Glutamatergic neuron (in vitro differentiated cells): ENCODE data around the gene LRRTM2. TPM values are rescaled to one million over a fixed set of nuclear protein-coding genes. Genes with fewer than 3 reads are reported as not detected.

Experiments
- DNase-seq: peaks from one replicate; pipeline ENCODE4 v3.0.0; 2022
- H3K27ac Mint-ChIP-seq: one replicate; pipeline ENCODE4 v1.8.0; 2020; ENCODE audit warnings: mild to moderate bottlenecking, mixed read lengths, inconsistent platforms; ENCODE audit not compliant: unreplicated experiment
- H3K27me3 Mint-ChIP-seq: one replicate; pipeline ENCODE4 v1.8.0; 2020; ENCODE audit warnings: mild to moderate bottlenecking, moderate library complexity, mixed read lengths, inconsistent platforms; ENCODE audit not compliant: unreplicated experiment
- H3K36me3 Mint-ChIP-seq: one replicate; pipeline ENCODE4 v1.8.0; 2020; ENCODE audit warnings: mild to moderate bottlenecking, mixed read lengths, inconsistent platforms; ENCODE audit not compliant: unreplicated experiment
- H3K4me1 Mint-ChIP-seq: one replicate; pipeline ENCODE4 v1.8.0; 2020; ENCODE audit warnings: mild to moderate bottlenecking, low read depth, mixed read lengths, inconsistent platforms; ENCODE audit not compliant: unreplicated experiment
- H3K4me3 Mint-ChIP-seq: one replicate; pipeline ENCODE4 v1.8.0; 2020; ENCODE audit warnings: mild to moderate bottlenecking, mixed read lengths, inconsistent platforms; ENCODE audit not compliant: unreplicated experiment
- H3K9me3 Mint-ChIP-seq: one replicate; pipeline ENCODE4 v1.8.0; 2020; ENCODE audit warnings: mild to moderate bottlenecking, moderate library complexity, mixed read lengths, inconsistent platforms; ENCODE audit not compliant: unreplicated experiment
- CTCF ChIP-seq: fragments of 200-600 bp; sonication (generic); IDR thresholded peaks from one replicate; pipeline ENCODE4 v1.5.0; 2021; ENCODE audit not compliant: partially characterized antibody, unreplicated experiment
- total RNA-seq: library from RNA; stranded (reverse); fragmentation: NEBNext Ultra II Directional; extraction: Animal tissue kit (Norgen Biotek cat#: 25700); gene quantifications from one replicate; pipeline ENCODE4 v1.2.1, GENCODE V29; 2021; ENCODE audit not compliant: unreplicated experiment

The LRRTM2 gene
- total RNA-seq, 1 donor from 2014 or later, result 28.9 TPM

DNA sequence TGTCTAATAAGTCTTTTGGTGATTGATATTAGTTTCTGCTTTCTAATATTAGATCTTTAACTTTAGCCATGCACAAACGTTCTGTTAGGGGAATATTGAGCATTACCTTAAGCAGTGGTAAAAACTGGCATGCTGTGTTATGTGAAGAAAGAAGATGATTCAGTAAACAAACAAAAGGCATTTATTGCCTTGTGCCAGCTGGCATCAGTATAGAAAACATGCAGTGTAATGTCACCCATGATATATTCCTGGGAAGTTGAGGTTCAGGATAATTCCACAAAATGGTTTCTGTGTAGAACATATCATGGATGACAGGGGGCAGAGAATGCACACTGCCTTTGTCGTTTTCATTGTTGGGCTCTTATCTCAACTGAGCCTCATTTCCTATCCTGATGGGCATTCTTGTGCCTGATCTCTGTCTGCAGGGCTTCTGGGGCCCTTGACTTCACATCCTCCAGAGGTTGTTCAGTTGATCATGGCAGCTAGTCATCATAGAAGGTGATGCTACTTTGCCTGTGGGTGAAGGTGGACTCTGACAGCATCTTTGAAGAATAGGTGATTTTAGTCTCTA is 24.2 kb downstream of the LRRTM2 start:
- Mint-ChIP-seq H3K27ac (no peak overlapping the region), H3K27me3 (peaks cover 4% of the 10 kb centered on the region), H3K4me3 (no peak overlapping the region), H3K9me3 (peaks cover 10% of the 10 kb centered on the region), H3K36me3 (no peaks in the 10 kb centered on the region), H3K4me1 (peaks cover 17% of the 10 kb centered on the region)
- TF ChIP-seq CTCF, result no peak
- DNase-seq, result no peak

GRCh38 chr5:138849882-138850281 is 25.3 kb downstream of the LRRTM2 start:
- TF ChIP-seq CTCF, result no peak
- Mint-ChIP-seq H3K9me3 (peaks cover 12% of the 10 kb centered on the region), H3K36me3 (no peaks in the 10 kb centered on the region), H3K27ac (no peak overlapping the region), H3K4me3 (no peak overlapping the region), H3K4me1 (peaks cover 17% of the 10 kb centered on the region), H3K27me3 (peaks cover 4% of the 10 kb centered on the region)
- no peak for DNase-seq

DNA sequence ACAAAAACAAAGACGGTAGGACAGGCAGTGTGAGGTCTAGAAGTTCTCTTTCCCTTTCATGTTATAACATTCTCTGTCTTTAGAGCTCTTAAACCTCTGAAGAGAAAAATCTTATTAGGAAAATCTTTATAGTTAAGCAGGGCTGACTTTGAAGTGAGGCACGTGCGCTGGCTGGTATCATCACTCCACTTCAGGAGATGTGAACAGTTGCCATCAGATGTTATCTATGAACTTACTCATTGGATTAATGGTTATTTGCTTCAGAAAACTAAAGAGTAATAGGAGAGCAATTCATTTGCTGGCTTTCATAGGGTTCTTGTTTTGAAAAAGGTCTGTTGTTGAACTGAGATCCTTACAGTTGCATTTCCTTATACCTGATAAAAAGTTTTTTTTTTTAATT is 25.7 kb downstream of the LRRTM2 start:
- no peak overlapping the region for H3K4me3 Mint-ChIP-seq
- peaks cover 18% of the 10 kb centered on the region for H3K4me1 Mint-ChIP-seq
- no peak overlapping the region for H3K27ac Mint-ChIP-seq
- H3K9me3 Mint-ChIP-seq, result peaks cover 12% of the 10 kb centered on the region
- DNase-seq, result no peak
- no peaks in the 10 kb centered on the region for H3K36me3 Mint-ChIP-seq
- H3K27me3 Mint-ChIP-seq, result peaks cover 4% of the 10 kb centered on the region
- no peak for TF ChIP-seq CTCF

- peak overlapping the region; percentile 29 for H3K27ac Mint-ChIP-seq
- H3K27me3 Mint-ChIP-seq, result peaks cover 4% of the 10 kb centered on the region
- peaks cover 9% of the 10 kb centered on the region for H3K9me3 Mint-ChIP-seq
- no peak for DNase-seq
- no peak overlapping the region for H3K4me3 Mint-ChIP-seq
- TF ChIP-seq CTCF, result no peak
- H3K36me3 Mint-ChIP-seq, result no peaks in the 10 kb centered on the region
- H3K4me1 Mint-ChIP-seq, result peaks cover 28% of the 10 kb centered on the region
Measured at GRCh38 chr5:138844812-138845513, 30.2 kb downstream of the LRRTM2 start.

DNA sequence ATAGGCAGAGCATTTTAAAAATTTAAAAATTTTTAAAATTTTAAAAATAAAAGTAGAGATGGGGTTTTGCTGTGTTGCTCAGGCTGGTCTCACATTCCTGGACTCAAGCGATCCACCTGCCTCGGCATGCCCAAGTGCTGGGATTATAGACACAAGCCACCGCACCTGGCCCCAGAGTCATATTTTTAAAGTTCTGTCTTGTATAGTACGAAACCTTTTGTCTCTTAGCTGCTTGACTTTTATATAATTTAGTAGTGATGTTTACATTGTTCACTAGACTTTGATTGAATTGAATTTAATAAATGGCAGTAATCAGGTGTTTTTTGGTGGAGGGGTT is 31.0 kb downstream of the LRRTM2 start:
- no peaks in the 10 kb centered on the region for H3K36me3 Mint-ChIP-seq
- H3K27ac Mint-ChIP-seq, result peak overlapping the region; percentile 31
- no peak for TF ChIP-seq CTCF
- H3K4me3 Mint-ChIP-seq, result no peak overlapping the region
- H3K27me3 Mint-ChIP-seq, result peaks cover 5% of the 10 kb centered on the region
- peaks cover 32% of the 10 kb centered on the region for H3K4me1 Mint-ChIP-seq
- DNase-seq, result no peak
- H3K9me3 Mint-ChIP-seq, result peaks cover 9% of the 10 kb centered on the region
